Aorta (tissue), 5 donors: ENCODE data around the gene STRBP. TPM values are rescaled to one million over a fixed set of nuclear protein-coding genes. Genes with fewer than 3 reads are reported as not detected.
"Not testable (repeated sequence)": the region's sequence is repeated elsewhere in the genome, so short reads cannot be mapped to it uniquely, and the experiment has no call there.

ENCODE experiments used
- ATAC-seq: fragments of 200-7000 bp; cut with Tn5 transposase; one replicate; pipeline ENCODE4 v1.9.1; 2022; ENCODE audit warnings: moderate library complexity; ENCODE audit not compliant: low FRiP score
- DNase-seq, 2 donors: peaks; one replicate each; pipeline ENCODE4 v3.0.0-alpha.2; 2020
- H3K27ac ChIP-seq, 2 donors: one replicate each; pipeline ENCODE4 v1.5.1; 2013; ENCODE audit warnings: low read length in 2 of 2, mild to moderate bottlenecking in 2 of 2, moderate library complexity in 2 of 2, control low read depth in 1 of 2, inconsistent platforms in 1 of 2, low read depth in 1 of 2
- H3K27me3 ChIP-seq, 2 donors: one replicate each; pipeline ENCODE4 v1.6.1; 2013; ENCODE audit warnings: control low read depth in 1 of 2, low read length in 1 of 2, mild to moderate bottlenecking in 1 of 2, moderate library complexity in 1 of 2; ENCODE audit not compliant: insufficient read depth in 2 of 2, control insufficient read depth in 1 of 2
- H3K36me3 ChIP-seq, 2 donors: one replicate each; pipeline ENCODE4 v1.6.1; 2013; ENCODE audit warnings: control low read depth in 1 of 2, low read length in 1 of 2, mild to moderate bottlenecking in 1 of 2; ENCODE audit not compliant: insufficient read depth in 2 of 2, control insufficient read depth in 1 of 2
- H3K4me1 ChIP-seq, 2 donors: one replicate each; pipeline ENCODE4 v1.6.1; 2013; ENCODE audit warnings: low read length in 2 of 2, control low read depth in 1 of 2, mild to moderate bottlenecking in 1 of 2, moderate library complexity in 1 of 2; ENCODE audit not compliant: insufficient read depth in 2 of 2, control insufficient read depth in 1 of 2
- H3K4me3 ChIP-seq, 2 donors: one replicate each; pipeline ENCODE4 v1.5.1; 2013; ENCODE audit warnings: low read length in 2 of 2, control low read depth in 1 of 2, mild to moderate bottlenecking in 1 of 2
- H3K9me3 ChIP-seq: one replicate; pipeline ENCODE4 v1.6.1; 2013; ENCODE audit warnings: mild to moderate bottlenecking, low read length; ENCODE audit not compliant: control insufficient read depth
- WGBS, 2 donors: extraction: QIAGEN DNeasy Blood & Tissue Kit; methylation state at CpG; one replicate each; pipeline ENCODE4 v1.1.7; 2013; 5-methylcytosine and 5-hydroxymethylcytosine counted together
- intact Hi-C, 2 donors: fragments of 100-400 bp; cut with DNase I; formaldehyde crosslinking; loops; one replicate each; pipeline versions ENCODE4 v1.14.2 to v1.15.0; 2022
- polyA plus RNA-seq, 2 donors: library from polyadenylated mRNA; stranded (reverse); fragments of 200-250 nt; gene quantifications; one replicate each; pipeline ENCODE4 v1.2.3, GENCODE V29; 2013
- total RNA-seq, 2 donors: library from RNA; stranded (reverse); fragmentation: NEBNext Ultra II Directional; extraction: Animal tissue kit (Norgen Biotek cat#: 25700); gene quantifications; one replicate each; pipeline ENCODE4 v1.2.1, GENCODE V29; 2021
- donor health status: healthy with polysubstance abuse.
- donor health status: Bipolar disorder and iron deficiency.
- donor health status: DM: no; HTN: no; CAD: no.
- donor health status: DM: no; HTN: no; CAD: no.
- donor health status: DM: yes; HTN: yes; CAD: no.

The STRBP gene
- total and polyA plus RNA-seq, 4 donors, result 5.4 to 27.3 (median 8.6) TPM

- H3K27ac ChIP-seq, result no peak overlapping the region
- H3K4me1 ChIP-seq, result no peaks in the 10 kb centered on the region
- no peak for DNase-seq
- no peaks in the 10 kb centered on the region for H3K27me3 ChIP-seq
- ATAC-seq, result no peak
- no peaks in the 10 kb centered on the region for H3K36me3 ChIP-seq
- no peaks in the 10 kb centered on the region for H3K9me3 ChIP-seq
- H3K4me3 ChIP-seq, result no peak overlapping the region
- intact Hi-C loops, result no loop called here
Measured at GRCh38 chr9:123276551-123276950, 8.2 kb upstream of the STRBP start.

GRCh38 chr9:123271133-123271532 is 2.7 kb upstream of the STRBP start:
- H3K36me3 ChIP-seq, DNase-seq, H3K27ac ChIP-seq, H3K4me3 ChIP-seq, H3K27me3 ChIP-seq, H3K4me1 ChIP-seq, intact Hi-C loops, H3K9me3 ChIP-seq, ATAC-seq: not testable (repeated sequence)
- WGBS, 2 donors, result 93 to 95% methylated on average over 6 of the region's 6 CpGs

- Histone ChIP-seq H3K9me3 (no peaks in the 10 kb centered on the region), H3K4me3 (no peak overlapping the region), H3K36me3 (no peaks in the 10 kb centered on the region), H3K27me3 (no peaks in the 10 kb centered on the region), H3K4me1 (no peaks in the 10 kb centered on the region), H3K27ac (no peak overlapping the region)
- ATAC-seq, result no peak
- 68 to 69% methylated on average over 7 of the region's 7 CpGs for WGBS, 2 donors
- intact Hi-C loops, result loop anchor here in 1 of 2 donors (10.0 kb wide), 1 partner anchor 76 kb away; no protein-coding TSS in a partner anchor
- no peak for DNase-seq
Measured at GRCh38 chr9:123269281-123269680, 895 bp upstream of the STRBP start.

- Histone ChIP-seq H3K27me3 (no peaks in the 10 kb centered on the region), H3K4me1 (no peaks in the 10 kb centered on the region), H3K4me3 (peak overlapping the region; percentile 37 to 97), H3K36me3 (no peaks in the 10 kb centered on the region), H3K27ac (no peak overlapping the region), H3K9me3 (no peaks in the 10 kb centered on the region)
- intact Hi-C loops, result loop anchor here in 1 of 2 donors (10.0 kb wide), 1 partner anchor 77 kb away; no protein-coding TSS in a partner anchor
- 0 to 1% methylated on average over 21 to 49 of the region's 49 CpGs for WGBS, 2 donors
- DNase-seq, result peak in 1 of 2 donors; percentile 67
- ATAC-seq, result peak; percentile 49
Measured at GRCh38 chr9:123268199-123268464, 254 bp downstream of the STRBP start.

DNA sequence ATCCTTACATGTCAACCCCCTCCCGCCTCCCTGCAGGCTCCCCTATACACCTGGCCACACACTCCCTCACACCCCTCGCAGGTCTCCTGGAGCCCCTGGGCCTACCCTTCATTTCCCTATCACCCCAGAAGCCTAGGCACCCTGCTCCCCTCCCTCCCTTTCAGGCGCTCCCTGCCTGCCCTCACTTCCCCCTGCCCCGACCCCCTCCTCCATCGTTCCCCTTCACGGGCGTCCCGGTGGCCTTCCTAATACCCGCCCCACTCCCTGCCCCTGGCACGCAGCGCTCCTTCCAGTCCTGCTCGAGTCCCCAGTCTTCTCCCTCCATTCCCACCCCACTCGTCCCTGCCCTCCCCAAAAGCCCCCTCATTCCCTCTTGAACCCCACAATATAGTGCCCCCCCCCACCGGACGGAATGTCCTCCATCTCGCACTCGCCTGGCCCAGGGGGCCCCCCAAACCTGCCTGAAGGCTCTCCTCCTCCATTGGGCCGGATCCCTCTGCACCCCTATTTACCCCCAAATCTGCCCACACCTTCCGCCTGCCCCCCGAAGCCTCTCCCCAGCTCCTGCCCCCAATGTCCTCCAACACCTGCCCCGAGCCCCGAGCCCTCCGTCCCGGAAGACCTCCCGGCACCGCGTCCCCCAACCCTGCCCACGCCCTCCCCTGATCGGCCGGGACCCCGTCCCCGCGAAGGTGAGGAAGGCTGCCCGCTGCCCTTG is 746 bp downstream of the STRBP start:
- 6% methylated on average over 34 of the region's 34 CpGs for WGBS, 2 donors
- peak; percentile 15 for ATAC-seq
- intact Hi-C loops, result loop anchor here in 1 of 2 donors (10.0 kb wide), 1 partner anchor 77 kb away; no protein-coding TSS in a partner anchor
- peak overlapping the region; percentile 37 to 97 for H3K4me3 ChIP-seq
- peak in 1 of 2 donors; percentile 49 for DNase-seq
- no peaks in the 10 kb centered on the region for H3K4me1 ChIP-seq
- no peak overlapping the region for H3K27ac ChIP-seq
- H3K9me3 ChIP-seq, result no peaks in the 10 kb centered on the region
- H3K27me3 ChIP-seq, result no peaks in the 10 kb centered on the region
- H3K36me3 ChIP-seq, result no peaks in the 10 kb centered on the region

GRCh38 chr9:123266655-123267399 is 1.6 kb downstream of the STRBP start:
- H3K9me3 ChIP-seq, result no peaks in the 10 kb centered on the region
- H3K27me3 ChIP-seq, result no peaks in the 10 kb centered on the region
- H3K27ac ChIP-seq, result no peak overlapping the region
- no peak for DNase-seq
- no peak overlapping the region for H3K4me3 ChIP-seq
- 90 to 93% methylated on average over 9 of the region's 9 CpGs for WGBS, 2 donors
- H3K36me3 ChIP-seq, result no peaks in the 10 kb centered on the region
- intact Hi-C loops, result loop anchor here in 1 of 2 donors (10.0 kb wide), 1 partner anchor 78 kb away; no protein-coding TSS in a partner anchor
- ATAC-seq, result no peak
- H3K4me1 ChIP-seq, result no peaks in the 10 kb centered on the region

GRCh38 chr9:123265833-123266232 is 2.6 kb downstream of the STRBP start:
- ATAC-seq (no peak), DNase-seq (no peak)
- Histone ChIP-seq H3K4me1 (no peaks in the 10 kb centered on the region), H3K4me3 (no peak overlapping the region), H3K9me3 (no peaks in the 10 kb centered on the region), H3K27ac (no peak overlapping the region), H3K27me3 (no peaks in the 10 kb centered on the region), H3K36me3 (no peaks in the 10 kb centered on the region)
- 94 to 96% methylated on average over 4 of the region's 4 CpGs for WGBS, 2 donors
- intact Hi-C loops, result loop anchor here in 1 of 2 donors (10.0 kb wide), 1 partner anchor 79 kb away; no protein-coding TSS in a partner anchor

- ATAC-seq, result no peak
- WGBS, 2 donors, result 79 to 98% methylated on average over 3 of the region's 3 CpGs
- Histone ChIP-seq H3K4me3 (no peak overlapping the region), H3K27ac (no peak overlapping the region), H3K36me3 (no peaks in the 10 kb centered on the region), H3K27me3 (no peaks in the 10 kb centered on the region), H3K9me3 (no peaks in the 10 kb centered on the region), H3K4me1 (no peaks in the 10 kb centered on the region)
- intact Hi-C loops, result loop anchor here in 1 of 2 donors (10.0 kb wide), 1 partner anchor 82 kb away; no protein-coding TSS in a partner anchor
- DNase-seq, result no peak
Measured at GRCh38 chr9:123263227-123263626, 5.2 kb downstream of the STRBP start.
